Measurements from ENCODE around the gene DCT. TPM values are rescaled to one million over a fixed set of nuclear protein-coding genes. Genes with fewer than 3 reads are reported as not detected.

Gene DCT
- total RNA-seq, 1 donor from 2014 or later, result 0.26 TPM

- no peak for DNase-seq (ENCODE audit: low spot score)
Observed at GRCh38 chr13:94400874-94401273, 78.6 kb downstream of the DCT start.

GRCh38 chr13:94399812-94400211 is 79.7 kb downstream of the DCT start:
- DNase-seq (ENCODE audit: low spot score), result no peak

- DNase-seq (ENCODE audit: low spot score), result no peak
Observed at GRCh38 chr13:94395860-94396259, 83.6 kb downstream of the DCT start.

- DNase-seq (ENCODE audit: low spot score), result no peak
Observed at GRCh38 chr13:94394723-94395122, 84.8 kb downstream of the DCT start.

GRCh38 chr13:94390881-94391280 is 88.6 kb downstream of the DCT start:
- DNase-seq (ENCODE audit: low spot score), result no peak

GRCh38 chr13:94389604-94390351 is 89.7 kb downstream of the DCT start:
- no peak for DNase-seq (ENCODE audit: low spot score)

GRCh38 chr13:94387047-94387446 is 92.4 kb downstream of the DCT start:
- no peak for DNase-seq (ENCODE audit: low spot score)

Other genes starting within 250 kb of the DCT start
- gene TGDS, start 116.5 kb upstream of the DCT start, total RNA-seq, result 14.3 TPM
- gene GPR180, start 122.2 kb upstream of the DCT start, total RNA-seq, result 15.7 TPM
- gene SOX21, start 232.9 kb upstream of the DCT start, total RNA-seq, result not detected

All from mesenteric fat pad (tissue), 1 donor.